GM21515 (cell line): ENCODE data around the gene MCTS1.
"Not testable (repeated sequence)": the region's sequence is repeated elsewhere in the genome, so short reads cannot be mapped to it uniquely, and the experiment has no call there.

Experiments
- ATAC-seq: cut with Tn5 transposase; IDR thresholded peaks from one replicate; pipeline ENCODE4 v1.9.1; 2021; ENCODE audit not compliant: unreplicated experiment

Gene MCTS1, protein sequence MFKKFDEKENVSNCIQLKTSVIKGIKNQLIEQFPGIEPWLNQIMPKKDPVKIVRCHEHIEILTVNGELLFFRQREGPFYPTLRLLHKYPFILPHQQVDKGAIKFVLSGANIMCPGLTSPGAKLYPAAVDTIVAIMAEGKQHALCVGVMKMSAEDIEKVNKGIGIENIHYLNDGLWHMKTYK

DNA sequence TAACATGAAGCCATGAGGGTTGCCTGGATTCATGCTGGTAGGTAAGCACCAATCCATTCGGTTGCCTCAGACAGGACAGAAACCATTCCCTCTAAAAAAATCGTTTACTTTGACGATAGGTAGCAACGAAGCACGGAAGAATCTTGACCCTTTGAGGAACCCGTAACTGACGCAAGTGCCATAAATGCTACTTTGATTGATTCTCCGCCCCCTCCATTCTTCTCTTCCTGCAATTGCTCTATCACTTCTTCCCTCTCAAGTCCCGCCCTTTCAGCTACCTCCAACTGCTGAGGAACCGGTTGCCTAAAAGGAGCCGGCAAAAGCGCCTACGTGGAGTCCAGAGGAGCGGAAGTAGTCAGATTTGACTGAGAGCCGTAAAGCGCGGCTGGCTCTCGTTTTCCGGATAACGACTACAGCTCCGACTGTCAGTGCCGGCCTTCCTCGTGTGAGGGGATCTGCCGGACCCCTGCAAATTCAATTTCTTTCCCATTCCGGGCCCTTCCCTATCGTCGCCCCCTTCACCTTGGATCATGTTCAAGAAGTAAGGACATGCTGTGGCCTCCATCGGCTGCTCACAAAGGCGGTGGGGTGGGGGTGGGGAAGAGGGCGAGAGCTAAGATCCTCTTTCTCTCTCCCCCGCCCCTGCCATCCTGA, at the start of gene MCTS1:
TSS of gene MCTS1 (plus strand) at position 395 of the 654 bp plus-strand sequence. CDS start at position 531, 136 bp downstream.
- ATAC-seq: peak; percentile 90

DNA sequence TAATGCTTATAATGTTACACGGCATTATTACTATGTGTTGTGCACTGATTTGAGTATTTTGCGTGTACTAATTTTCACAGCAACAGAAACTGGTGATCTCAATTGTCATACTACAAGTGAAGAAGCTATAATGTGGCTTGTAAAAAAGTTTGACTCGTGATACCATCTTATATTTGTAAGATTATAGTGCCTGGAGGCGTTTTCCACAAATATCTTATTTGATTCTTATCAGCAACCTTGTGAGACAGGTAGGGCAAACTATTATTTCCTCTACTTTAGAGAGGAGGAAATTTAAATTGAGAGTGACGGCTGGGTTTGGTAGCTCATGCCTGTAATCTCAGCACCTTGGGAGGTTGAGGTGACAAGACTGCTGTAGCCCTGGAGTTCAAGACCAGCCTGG, 47.6 kb upstream of the MCTS1 start:
- no peak for ATAC-seq

DNA sequence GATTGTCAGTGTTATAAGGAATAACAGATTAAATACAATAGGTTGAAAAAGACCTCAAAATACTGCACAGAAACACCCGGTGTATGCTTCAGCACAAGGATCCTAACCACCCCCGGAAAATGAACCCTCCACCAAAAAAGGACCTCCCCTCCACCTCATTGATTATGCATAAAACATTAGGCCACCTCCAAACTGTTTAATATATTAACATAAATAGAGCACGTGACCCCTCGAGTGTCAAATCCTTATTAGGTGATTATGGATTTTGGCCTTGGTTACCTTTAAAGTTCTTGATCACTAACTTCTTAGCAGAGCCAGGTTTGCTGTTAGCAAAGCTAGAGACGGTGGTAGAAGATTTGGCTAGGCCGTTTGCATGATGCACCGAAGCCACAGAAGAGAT, 44.1 kb upstream of the MCTS1 start:
- ATAC-seq: no peak

- ATAC-seq: peak; percentile 38
Measured at GRCh38 chrX:120560405-120560841, 43.5 kb upstream of the MCTS1 start.

DNA sequence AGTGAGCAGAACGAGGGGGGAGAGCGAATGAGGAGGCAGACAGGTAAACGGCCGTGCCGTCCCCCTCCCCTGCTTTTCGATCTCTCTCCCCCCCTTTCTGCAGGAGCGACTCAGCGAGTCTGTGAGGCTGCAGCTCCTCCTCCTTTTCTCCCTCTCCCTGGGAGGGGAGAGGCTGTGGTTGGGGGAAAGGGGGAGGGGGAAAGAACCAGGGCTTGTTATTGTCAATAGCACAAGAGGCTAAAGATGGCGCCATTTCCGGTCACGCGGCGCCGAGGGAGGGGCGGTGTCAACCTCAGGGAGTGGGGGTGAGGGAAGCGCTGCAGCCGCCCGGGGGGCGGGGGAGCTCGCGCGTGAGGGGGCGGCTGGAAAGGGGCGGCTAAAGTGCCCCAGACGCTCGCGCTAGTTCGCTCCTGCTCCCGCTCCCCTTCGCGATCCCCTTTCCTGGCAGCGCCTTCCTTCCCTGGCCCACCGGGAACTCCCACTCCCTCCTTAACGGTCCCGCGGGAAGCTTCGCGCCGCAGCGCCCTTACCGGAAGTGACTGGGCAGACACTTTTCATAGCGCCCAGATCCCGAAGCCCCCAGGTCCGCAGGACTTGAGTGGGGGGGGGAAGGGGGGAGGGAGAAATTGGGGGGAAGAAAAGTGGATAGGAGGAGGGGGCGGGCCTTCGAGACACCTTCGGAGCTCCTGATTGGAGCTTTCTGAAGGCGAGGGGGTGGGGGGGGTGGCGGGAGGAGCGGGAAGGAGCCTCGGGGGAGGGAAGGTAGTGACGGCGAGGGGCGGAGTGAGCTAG, 42.9 kb upstream of the MCTS1 start, which contains the start of gene CUL4B:
TSS of gene CUL4B (minus strand) at position 121 of the 792 bp plus-strand sequence. CDS start 324 bp downstream, outside the sequence.
- ATAC-seq: peak; percentile 79

DNA sequence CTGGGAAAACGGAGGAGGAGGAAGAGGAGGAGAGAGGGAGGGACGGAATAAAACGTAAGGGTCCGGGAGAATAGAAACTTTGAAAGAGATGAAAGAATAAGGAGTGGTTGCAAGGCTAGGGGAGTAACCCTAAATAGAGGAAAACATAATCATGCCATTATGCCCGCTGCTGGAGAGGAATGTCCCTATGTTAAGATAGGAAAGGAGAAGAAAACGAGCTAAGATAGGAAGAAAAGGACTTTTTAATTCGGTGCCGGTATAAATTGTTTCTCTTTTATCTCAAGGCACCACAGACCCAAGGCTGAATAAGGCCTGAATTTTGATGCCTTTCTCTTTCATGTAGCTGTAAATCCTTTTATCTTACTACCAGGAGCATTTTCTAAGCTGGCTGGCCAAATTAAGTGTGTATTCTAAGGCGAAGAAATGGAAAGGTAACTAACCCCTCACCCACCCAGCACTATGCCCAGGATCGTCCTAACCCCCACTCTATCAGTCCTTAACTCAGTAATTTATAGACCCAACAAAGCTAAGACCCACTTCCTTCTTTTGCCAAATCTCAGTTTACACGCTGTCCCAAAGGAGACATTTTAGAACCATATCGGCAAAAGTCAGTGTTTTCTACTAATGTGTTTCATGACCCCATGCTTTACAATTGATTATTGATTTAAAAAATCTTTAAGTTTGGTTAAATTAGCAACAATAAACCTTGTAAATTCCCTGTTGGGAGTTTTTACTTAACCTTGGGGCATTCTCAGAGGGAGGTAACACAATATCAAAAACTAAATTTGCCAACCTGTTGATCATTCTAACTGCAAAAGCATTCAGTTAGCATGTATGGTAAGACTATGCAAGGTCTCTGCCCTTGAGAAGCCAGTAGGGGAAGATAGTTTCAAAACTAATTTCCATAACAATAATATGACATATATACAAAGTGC, 42.0 kb upstream of the MCTS1 start:
- no peak for ATAC-seq

- no peak for ATAC-seq
Measured at GRCh38 chrX:120562569-120562926, 41.4 kb upstream of the MCTS1 start.

GRCh38 chrX:120564925-120565324, 39.0 kb upstream of the MCTS1 start:
- ATAC-seq: no peak

DNA sequence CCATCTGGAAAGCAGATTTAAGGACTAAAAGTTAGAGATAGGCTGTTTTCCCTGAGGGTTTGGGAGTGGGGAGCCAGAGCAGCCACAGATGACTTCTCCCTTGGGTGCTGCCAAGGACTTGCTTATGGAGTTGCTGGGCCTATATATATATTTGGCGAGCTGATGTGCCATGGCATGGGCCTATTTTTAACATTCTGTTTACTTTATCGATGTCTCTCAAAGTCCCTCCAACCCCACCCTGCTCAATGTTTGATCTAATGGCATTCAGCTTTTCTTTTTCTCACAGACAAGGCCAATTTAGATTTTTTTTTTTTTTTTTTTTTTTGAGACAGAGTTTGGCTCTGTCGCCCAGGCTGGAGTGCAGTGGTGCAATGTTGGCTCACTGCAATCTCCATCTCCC, 37.1 kb upstream of the MCTS1 start:
- ATAC-seq: no peak

DNA sequence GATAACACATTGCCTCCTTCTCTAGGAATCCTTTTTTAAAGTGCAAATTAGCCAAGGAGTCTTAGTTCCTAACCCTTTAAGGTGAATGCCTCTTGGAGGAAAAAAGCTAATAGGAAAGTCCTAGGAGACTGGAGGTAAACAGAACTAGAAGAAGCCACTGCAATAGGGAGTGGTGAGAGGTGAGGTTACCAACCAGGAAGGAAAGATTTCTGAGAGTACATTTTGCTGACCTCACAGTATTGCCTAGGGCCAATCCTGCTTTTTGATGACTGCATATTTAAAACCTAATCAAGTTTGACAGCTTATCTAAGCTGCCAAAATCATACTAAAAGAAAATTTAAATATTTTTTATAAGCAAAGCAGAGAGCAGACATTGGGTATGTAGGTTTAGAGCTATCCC, 35.9 kb upstream of the MCTS1 start:
- no peak for ATAC-seq

GRCh38 chrX:120568609-120569008, 35.3 kb upstream of the MCTS1 start:
- no peak for ATAC-seq

- no peak for ATAC-seq
Measured at GRCh38 chrX:120570011-120570600, 33.8 kb upstream of the MCTS1 start.

DNA sequence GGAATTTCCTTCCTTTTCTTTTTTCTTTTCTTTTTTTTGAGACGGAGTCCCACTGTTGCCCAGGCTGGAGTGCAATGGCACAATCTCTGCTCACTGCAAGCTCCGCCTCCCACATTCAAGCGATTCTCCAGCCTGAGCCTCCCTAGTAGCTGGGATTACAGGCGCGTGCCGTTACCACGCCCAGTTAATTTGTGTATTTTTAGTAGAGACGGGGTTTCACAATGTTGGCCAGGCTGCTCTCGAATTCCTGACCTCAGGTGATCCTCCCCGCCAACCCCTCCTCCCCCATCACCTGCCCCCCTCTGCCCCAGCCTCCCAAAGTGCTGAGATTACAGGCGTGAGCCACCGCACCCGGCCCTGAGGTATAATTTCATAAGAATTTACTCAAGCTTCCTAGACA, 30.1 kb upstream of the MCTS1 start:
- not testable (repeated sequence) for ATAC-seq

- ATAC-seq: no peak
Measured at GRCh38 chrX:120575379-120576114, 28.4 kb upstream of the MCTS1 start.

- no peak for ATAC-seq
Measured at GRCh38 chrX:120585702-120586101, 18.2 kb upstream of the MCTS1 start.

GRCh38 chrX:120604361-120604782, 471 bp downstream of the MCTS1 start:
- peak; percentile 68 for ATAC-seq

DNA sequence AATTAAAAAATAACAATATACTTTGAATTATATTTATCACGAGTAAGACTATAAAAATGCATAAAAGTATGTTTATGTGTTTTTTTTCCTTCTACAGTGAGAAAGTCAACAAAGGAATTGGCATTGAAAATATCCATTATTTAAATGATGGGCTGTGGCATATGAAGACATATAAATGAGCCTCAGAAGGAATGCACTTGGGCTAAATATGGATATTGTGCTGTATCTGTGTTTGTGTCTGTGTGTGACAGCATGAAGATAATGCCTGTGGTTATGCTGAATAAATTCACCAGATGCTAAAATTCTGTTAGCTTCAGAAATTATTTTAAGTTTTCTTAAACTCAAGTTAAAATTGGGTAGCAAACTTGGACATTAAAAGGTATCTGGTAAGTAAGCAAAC, 8.2 kb downstream of the MCTS1 start:
- ATAC-seq: no peak

GRCh38 chrX:120614816-120615215, 10.9 kb downstream of the MCTS1 start:
- no peak for ATAC-seq

GRCh38 chrX:120617996-120618630, 14.2 kb downstream of the MCTS1 start:
- ATAC-seq: no peak
